ENCODE measurements around the gene PNKD.

The PNKD gene

GRCh38 chr2:218235017-218235416 is 35.3 kb upstream of the PNKD start:
- no peaks in the 10 kb centered on the region for H3K27me3 ChIP-seq (ENCODE audit: control insufficient read depth, insufficient read depth, low read length)
- H3K9me3 ChIP-seq (ENCODE audit: control insufficient read depth, low read length): no peaks in the 10 kb centered on the region
- peaks cover 10% of the 10 kb centered on the region for H3K36me3 ChIP-seq (ENCODE audit: control insufficient read depth, insufficient read depth, low read length)
- no peak overlapping the region for H3K9ac ChIP-seq (ENCODE audit: low read length)
- H3K4me3 ChIP-seq (ENCODE audit: low read length): no peak overlapping the region
- H3K4me1 ChIP-seq (ENCODE audit: control insufficient read depth, insufficient read depth, low read length): peaks cover 54% of the 10 kb centered on the region

- Histone ChIP-seq H3K27me3 (ENCODE audit: control insufficient read depth, insufficient read depth, low read length) (no peaks in the 10 kb centered on the region), H3K9ac (ENCODE audit: low read length) (no peak overlapping the region), H3K9me3 (ENCODE audit: control insufficient read depth, low read length) (no peaks in the 10 kb centered on the region), H3K36me3 (ENCODE audit: control insufficient read depth, insufficient read depth, low read length) (peaks cover 4% of the 10 kb centered on the region), H3K4me3 (ENCODE audit: low read length) (no peak overlapping the region), H3K4me1 (ENCODE audit: control insufficient read depth, insufficient read depth, low read length) (peaks cover 38% of the 10 kb centered on the region)
Observed at GRCh38 chr2:218236829-218237228, 33.5 kb upstream of the PNKD start.

GRCh38 chr2:218238887-218239286 is 31.4 kb upstream of the PNKD start:
- Histone ChIP-seq H3K4me3 (ENCODE audit: low read length) (no peak overlapping the region), H3K9me3 (ENCODE audit: control insufficient read depth, low read length) (no peaks in the 10 kb centered on the region), H3K4me1 (ENCODE audit: control insufficient read depth, insufficient read depth, low read length) (peaks cover 28% of the 10 kb centered on the region), H3K36me3 (ENCODE audit: control insufficient read depth, insufficient read depth, low read length) (peaks cover 4% of the 10 kb centered on the region), H3K27me3 (ENCODE audit: control insufficient read depth, insufficient read depth, low read length) (no peaks in the 10 kb centered on the region), H3K9ac (ENCODE audit: low read length) (no peak overlapping the region)

GRCh38 chr2:218244204-218244603 is 26.1 kb upstream of the PNKD start:
- Histone ChIP-seq H3K9ac (ENCODE audit: low read length) (no peak overlapping the region), H3K9me3 (ENCODE audit: control insufficient read depth, low read length) (no peaks in the 10 kb centered on the region), H3K4me3 (ENCODE audit: low read length) (no peak overlapping the region), H3K27me3 (ENCODE audit: control insufficient read depth, insufficient read depth, low read length) (no peaks in the 10 kb centered on the region), H3K36me3 (ENCODE audit: control insufficient read depth, insufficient read depth, low read length) (peaks cover 13% of the 10 kb centered on the region), H3K4me1 (ENCODE audit: control insufficient read depth, insufficient read depth, low read length) (no peaks in the 10 kb centered on the region)

GRCh38 chr2:218244665-218245064 is 25.7 kb upstream of the PNKD start:
- no peaks in the 10 kb centered on the region for H3K4me1 ChIP-seq (ENCODE audit: control insufficient read depth, insufficient read depth, low read length)
- H3K27me3 ChIP-seq (ENCODE audit: control insufficient read depth, insufficient read depth, low read length): no peaks in the 10 kb centered on the region
- H3K36me3 ChIP-seq (ENCODE audit: control insufficient read depth, insufficient read depth, low read length): peaks cover 18% of the 10 kb centered on the region
- H3K4me3 ChIP-seq (ENCODE audit: low read length): no peak overlapping the region
- no peak overlapping the region for H3K9ac ChIP-seq (ENCODE audit: low read length)
- H3K9me3 ChIP-seq (ENCODE audit: control insufficient read depth, low read length): no peaks in the 10 kb centered on the region

- Histone ChIP-seq H3K9ac (ENCODE audit: low read length) (no peak overlapping the region), H3K36me3 (ENCODE audit: control insufficient read depth, insufficient read depth, low read length) (peaks cover 24% of the 10 kb centered on the region), H3K9me3 (ENCODE audit: control insufficient read depth, low read length) (no peaks in the 10 kb centered on the region), H3K27me3 (ENCODE audit: control insufficient read depth, insufficient read depth, low read length) (no peaks in the 10 kb centered on the region), H3K4me3 (ENCODE audit: low read length) (no peak overlapping the region), H3K4me1 (ENCODE audit: control insufficient read depth, insufficient read depth, low read length) (no peaks in the 10 kb centered on the region)
Observed at GRCh38 chr2:218245214-218245613, 25.1 kb upstream of the PNKD start.

- no peak overlapping the region for H3K4me3 ChIP-seq (ENCODE audit: low read length)
- no peaks in the 10 kb centered on the region for H3K9me3 ChIP-seq (ENCODE audit: control insufficient read depth, low read length)
- H3K36me3 ChIP-seq (ENCODE audit: control insufficient read depth, insufficient read depth, low read length): peaks cover 43% of the 10 kb centered on the region
- no peaks in the 10 kb centered on the region for H3K27me3 ChIP-seq (ENCODE audit: control insufficient read depth, insufficient read depth, low read length)
- H3K4me1 ChIP-seq (ENCODE audit: control insufficient read depth, insufficient read depth, low read length): no peaks in the 10 kb centered on the region
- H3K9ac ChIP-seq (ENCODE audit: low read length): no peak overlapping the region
Observed at GRCh38 chr2:218249691-218250090, 20.6 kb upstream of the PNKD start.

- Histone ChIP-seq H3K27me3 (ENCODE audit: control insufficient read depth, insufficient read depth, low read length) (no peaks in the 10 kb centered on the region), H3K9me3 (ENCODE audit: control insufficient read depth, low read length) (no peaks in the 10 kb centered on the region), H3K4me1 (ENCODE audit: control insufficient read depth, insufficient read depth, low read length) (no peaks in the 10 kb centered on the region), H3K36me3 (ENCODE audit: control insufficient read depth, insufficient read depth, low read length) (peaks cover 37% of the 10 kb centered on the region), H3K4me3 (ENCODE audit: low read length) (no peak overlapping the region), H3K9ac (ENCODE audit: low read length) (no peak overlapping the region)
Observed at GRCh38 chr2:218252509-218253231, 17.6 kb upstream of the PNKD start.

GRCh38 chr2:218253232-218253625 is 17.1 kb upstream of the PNKD start:
- H3K9ac ChIP-seq (ENCODE audit: low read length): no peak overlapping the region

GRCh38 chr2:218255446-218255845 is 14.9 kb upstream of the PNKD start:
- peaks cover 20% of the 10 kb centered on the region for H3K4me1 ChIP-seq (ENCODE audit: control insufficient read depth, insufficient read depth, low read length)
- H3K9me3 ChIP-seq (ENCODE audit: control insufficient read depth, low read length): no peaks in the 10 kb centered on the region
- no peak overlapping the region for H3K4me3 ChIP-seq (ENCODE audit: low read length)
- peaks cover 19% of the 10 kb centered on the region for H3K36me3 ChIP-seq (ENCODE audit: control insufficient read depth, insufficient read depth, low read length)
- no peaks in the 10 kb centered on the region for H3K27me3 ChIP-seq (ENCODE audit: control insufficient read depth, insufficient read depth, low read length)
- H3K9ac ChIP-seq (ENCODE audit: low read length): no peak overlapping the region

More at GRCh38 chr2:218253232-218253625, 17.1 kb upstream of the PNKD start:
- Histone ChIP-seq H3K9me3 (ENCODE audit: control insufficient read depth, low read length) (no peaks in the 10 kb centered on the region), H3K36me3 (ENCODE audit: control insufficient read depth, insufficient read depth, low read length) (peaks cover 37% of the 10 kb centered on the region), H3K27me3 (ENCODE audit: control insufficient read depth, insufficient read depth, low read length) (no peaks in the 10 kb centered on the region), H3K4me1 (ENCODE audit: control insufficient read depth, insufficient read depth, low read length) (no peaks in the 10 kb centered on the region), H3K4me3 (ENCODE audit: low read length) (no peak overlapping the region)

GRCh38 chr2:218256612-218257350 is 13.5 kb upstream of the PNKD start:
- H3K4me1 ChIP-seq (ENCODE audit: control insufficient read depth, insufficient read depth, low read length): peaks cover 33% of the 10 kb centered on the region
- no peak overlapping the region for H3K4me3 ChIP-seq (ENCODE audit: low read length)
- H3K9me3 ChIP-seq (ENCODE audit: control insufficient read depth, low read length): no peaks in the 10 kb centered on the region
- no peaks in the 10 kb centered on the region for H3K27me3 ChIP-seq (ENCODE audit: control insufficient read depth, insufficient read depth, low read length)
- H3K9ac ChIP-seq (ENCODE audit: low read length): no peak overlapping the region
- H3K36me3 ChIP-seq (ENCODE audit: control insufficient read depth, insufficient read depth, low read length): peaks cover 15% of the 10 kb centered on the region

- Histone ChIP-seq H3K9ac (ENCODE audit: low read length) (no peak overlapping the region), H3K27me3 (ENCODE audit: control insufficient read depth, insufficient read depth, low read length) (no peaks in the 10 kb centered on the region), H3K4me3 (ENCODE audit: low read length) (no peak overlapping the region), H3K4me1 (ENCODE audit: control insufficient read depth, insufficient read depth, low read length) (peaks cover 40% of the 10 kb centered on the region), H3K9me3 (ENCODE audit: control insufficient read depth, low read length) (no peaks in the 10 kb centered on the region), H3K36me3 (ENCODE audit: control insufficient read depth, insufficient read depth, low read length) (peaks cover 9% of the 10 kb centered on the region)
Observed at GRCh38 chr2:218257390-218257981, 12.8 kb upstream of the PNKD start.

Data from mucosa of stomach (tissue), 1 donor.